HG03060 (cell line): ENCODE results near the gene SMIM17.
"Not testable (repeated sequence)": the region's sequence is repeated elsewhere in the genome, so short reads cannot be mapped to it uniquely, and the experiment has no call there.

Experiments
- ATAC-seq: cut with Tn5 transposase; IDR thresholded peaks from one replicate; pipeline ENCODE4 v1.9.1; 2021; ENCODE audit warnings: low read depth, moderate number of reproducible peaks; ENCODE audit not compliant: unreplicated experiment

The SMIM17 gene

GRCh38 chr19:56654151-56654550, 11.2 kb downstream of the SMIM17 start:
- no peak for ATAC-seq

- no peak for ATAC-seq
Observed at GRCh38 chr19:56660381-56661107, 17.6 kb downstream of the SMIM17 start.

GRCh38 chr19:56661248-56661647, 18.3 kb downstream of the SMIM17 start:
- ATAC-seq = no peak

GRCh38 chr19:56663931-56664500, 21.1 kb downstream of the SMIM17 start:
- no peak for ATAC-seq

DNA sequence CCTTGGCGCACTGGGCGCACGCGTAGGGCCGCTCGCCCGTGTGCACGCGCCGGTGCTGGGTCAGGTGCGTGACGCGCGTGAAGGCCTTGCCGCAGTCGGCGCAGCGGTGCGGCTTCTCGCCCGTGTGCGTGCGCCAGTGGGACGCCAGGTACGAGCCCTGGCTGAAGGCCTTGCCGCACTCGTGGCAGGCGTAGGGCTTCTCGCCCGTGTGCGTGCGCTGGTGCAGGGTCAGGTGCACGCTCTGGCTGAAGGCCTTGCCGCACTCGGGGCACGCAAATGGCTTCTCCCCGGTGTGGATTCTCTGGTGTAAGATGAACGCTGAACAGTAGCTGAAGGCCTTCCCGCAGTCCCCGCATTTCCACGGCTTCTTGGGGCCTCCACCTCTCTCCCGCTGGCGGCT, 21.6 kb downstream of the SMIM17 start:
- ATAC-seq = no peak

GRCh38 chr19:56667311-56667870, 24.4 kb downstream of the SMIM17 start:
- no peak for ATAC-seq

DNA sequence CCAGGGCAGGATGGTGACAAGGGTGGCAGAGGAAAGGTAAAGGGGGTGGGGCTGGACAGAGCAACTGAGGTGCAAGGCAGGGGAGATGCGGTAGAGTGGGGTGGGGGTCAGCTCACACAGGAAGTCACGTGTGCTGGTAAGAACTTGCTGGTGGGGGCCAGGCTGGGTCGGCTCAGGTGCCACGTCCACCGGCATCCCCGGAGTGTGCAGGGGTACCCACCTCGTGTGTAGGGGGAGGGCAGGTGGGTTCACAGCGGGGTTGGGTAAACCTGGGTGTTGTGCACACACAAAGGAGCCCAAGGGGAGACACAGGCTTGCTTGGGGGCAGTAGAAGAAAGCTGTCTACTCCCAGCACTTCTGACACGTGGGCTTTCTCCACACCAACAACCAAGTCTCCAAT, 25.7 kb downstream of the SMIM17 start:
- no peak for ATAC-seq

DNA sequence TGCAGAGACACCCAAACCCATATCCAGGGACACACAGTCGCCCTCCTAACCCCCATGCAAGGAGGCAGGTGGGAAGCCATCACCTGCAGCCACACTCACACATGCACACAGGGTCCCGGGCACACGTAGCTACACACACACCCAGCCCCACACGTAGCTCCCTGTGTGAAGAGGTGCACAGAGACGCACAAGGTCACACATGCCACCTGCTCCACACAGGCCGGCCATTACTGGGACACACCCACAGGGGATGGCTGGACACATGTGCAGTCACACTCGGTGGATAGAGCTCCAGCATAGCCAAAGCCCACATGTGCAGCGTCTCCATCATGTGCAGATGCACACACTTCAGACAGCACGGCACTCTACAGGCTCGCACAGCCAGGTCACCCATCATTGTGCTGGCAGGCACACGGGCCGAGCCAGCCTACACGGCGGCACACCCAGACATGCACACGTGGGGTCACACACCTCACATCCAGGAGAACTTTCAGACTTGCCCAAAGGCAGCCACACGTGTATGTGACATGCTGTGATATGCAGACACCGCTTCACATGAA, 27.5 kb downstream of the SMIM17 start:
- no peak for ATAC-seq

- no peak for ATAC-seq
Observed at GRCh38 chr19:56670961-56671612, 28.1 kb downstream of the SMIM17 start.

DNA sequence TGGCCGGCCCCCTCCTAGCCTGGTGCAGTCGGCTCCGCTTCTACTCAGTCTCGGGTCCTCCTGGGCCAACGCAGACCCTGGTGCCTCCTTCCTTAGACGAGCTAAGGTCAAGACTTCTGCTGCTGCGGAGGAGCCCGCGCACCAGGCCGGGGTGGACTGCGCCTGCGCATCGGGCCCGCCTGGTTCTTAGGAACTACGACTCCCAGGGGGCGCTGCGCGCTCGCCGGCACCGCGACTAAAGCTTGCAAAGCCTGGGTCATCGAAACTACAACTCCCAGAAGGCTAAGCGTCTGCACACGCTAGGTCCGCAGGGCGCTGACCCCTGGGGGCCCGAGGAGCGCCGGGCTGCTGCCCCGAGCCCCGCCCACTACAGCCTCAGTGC, 28.6 kb downstream of the SMIM17 start, which contains the start of gene ZNF835:
ZNF835 (minus strand) TSS at position 145 of the 382 bp plus-strand sequence. CDS start 6,559 bp downstream, outside the sequence.
- no peak for ATAC-seq

- not testable (repeated sequence) for ATAC-seq
Observed at GRCh38 chr19:56672610-56673009, 29.7 kb downstream of the SMIM17 start.

GRCh38 chr19:56678205-56678604, 35.2 kb downstream of the SMIM17 start:
- no peak for ATAC-seq

GRCh38 chr19:56681702-56682101, 38.7 kb downstream of the SMIM17 start:
- no peak for ATAC-seq

GRCh38 chr19:56683116-56683515, 40.2 kb downstream of the SMIM17 start:
- ATAC-seq = no peak

DNA sequence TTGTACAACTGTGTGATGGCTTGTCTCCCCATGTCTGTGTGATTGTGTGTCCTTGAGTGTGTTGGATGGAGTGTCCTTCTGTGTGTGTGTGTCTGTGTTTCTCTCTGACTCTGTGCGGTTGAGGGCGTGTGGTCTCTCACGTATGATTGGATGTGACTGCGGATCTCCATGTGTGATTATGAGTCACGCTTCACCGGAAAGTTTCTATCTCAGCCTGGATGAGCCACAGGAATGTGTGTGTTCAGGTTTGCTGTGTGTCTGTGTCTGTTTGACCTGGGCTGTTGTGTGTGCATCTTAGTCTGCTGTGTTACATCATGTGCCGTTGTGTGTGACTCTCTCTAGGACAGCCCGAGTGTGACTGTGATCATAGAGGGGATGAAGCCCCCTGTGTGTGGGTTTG, 44.1 kb downstream of the SMIM17 start:
- no peak for ATAC-seq

- no peak for ATAC-seq
Observed at GRCh38 chr19:56689198-56689597, 46.2 kb downstream of the SMIM17 start.

- ATAC-seq = no peak
Observed at GRCh38 chr19:56690670-56691069, 47.7 kb downstream of the SMIM17 start.

- no peak for ATAC-seq
Observed at GRCh38 chr19:56692206-56692895, 49.4 kb downstream of the SMIM17 start.

DNA sequence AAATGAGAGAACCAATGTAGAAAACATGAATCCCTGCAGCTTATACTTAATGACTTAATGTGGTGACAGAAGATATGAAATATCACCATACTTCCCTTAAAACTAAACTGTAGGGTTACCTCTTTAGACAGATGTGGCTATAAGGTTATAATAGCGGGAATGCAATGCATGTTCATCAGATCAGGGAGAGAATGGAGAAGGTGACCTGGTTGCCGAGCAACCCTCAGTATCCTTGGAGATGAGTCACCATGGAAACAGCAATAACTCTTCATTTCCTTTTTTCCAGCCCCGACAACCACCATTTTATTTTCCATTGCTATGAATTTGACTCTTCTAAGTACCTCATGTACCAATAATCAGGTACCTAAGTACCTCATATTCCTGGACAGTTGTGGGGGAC, 56.6 kb downstream of the SMIM17 start:
- no peak for ATAC-seq

DNA sequence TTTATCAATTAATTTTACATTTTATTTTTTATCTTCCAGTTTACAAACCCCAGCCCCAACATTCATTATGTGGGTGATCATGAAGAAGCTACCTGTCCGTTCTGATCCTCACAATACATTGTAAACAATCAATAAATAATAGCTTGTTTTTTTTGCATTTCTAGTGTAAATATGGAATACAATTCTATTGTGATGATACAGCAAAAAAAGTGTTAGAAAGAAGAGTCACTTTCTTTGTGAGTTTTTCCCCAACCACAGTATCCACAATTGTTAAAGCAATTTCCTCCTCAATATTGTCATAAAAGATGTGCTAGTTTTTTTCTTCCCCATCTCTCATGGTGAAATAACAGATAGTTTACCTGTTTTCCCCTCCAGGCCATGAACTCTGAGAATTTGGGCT, 58.9 kb downstream of the SMIM17 start:
- ATAC-seq = no peak

DNA sequence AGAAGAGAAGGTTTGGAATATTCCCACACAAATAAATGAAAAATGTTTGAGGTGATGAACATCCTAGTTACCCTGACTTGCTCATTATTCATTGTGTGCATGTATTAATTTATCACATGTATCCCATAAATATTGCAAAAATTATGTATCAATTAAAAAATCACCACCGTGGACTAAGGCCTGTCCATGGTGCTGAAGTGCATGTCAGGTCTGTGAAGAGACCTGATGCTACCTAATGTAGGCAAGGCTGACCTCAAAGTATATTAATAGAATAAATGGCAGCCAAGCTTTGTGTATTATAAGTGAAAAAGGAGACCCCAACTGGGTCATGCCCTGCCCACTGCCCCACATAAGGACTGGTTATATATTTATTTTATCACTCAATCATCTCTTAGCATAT, 63.0 kb downstream of the SMIM17 start:
- no peak for ATAC-seq
